ENCODE results near the gene RALGAPA2.

RALGAPA2 gene

GRCh38 chr20:20459726-20460125, 252.7 kb downstream of the RALGAPA2 start (continued):
- TF ChIP-seq, protein P1, sequence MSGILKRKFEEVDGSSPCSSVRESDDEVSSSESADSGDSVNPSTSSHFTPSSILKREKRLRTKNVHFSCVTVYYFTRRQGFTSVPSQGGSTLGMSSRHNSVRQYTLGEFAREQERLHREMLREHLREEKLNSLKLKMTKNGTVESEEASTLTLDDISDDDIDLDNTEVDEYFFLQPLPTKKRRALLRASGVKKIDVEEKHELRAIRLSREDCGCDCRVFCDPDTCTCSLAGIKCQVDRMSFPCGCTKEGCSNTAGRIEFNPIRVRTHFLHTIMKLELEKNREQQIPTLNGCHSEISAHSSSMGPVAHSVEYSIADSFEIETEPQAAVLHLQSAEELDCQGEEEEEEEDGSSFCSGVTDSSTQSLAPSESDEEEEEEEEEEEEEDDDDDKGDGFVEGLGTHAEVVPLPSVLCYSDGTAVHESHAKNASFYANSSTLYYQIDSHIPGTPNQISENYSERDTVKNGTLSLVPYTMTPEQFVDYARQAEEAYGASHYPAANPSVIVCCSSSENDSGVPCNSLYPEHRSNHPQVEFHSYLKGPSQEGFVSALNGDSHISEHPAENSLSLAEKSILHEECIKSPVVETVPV (CRISPR knock-in tag; IDR thresholded peaks at IDR 0.05), result no peak

- ATAC-seq, result peak; percentile 86
- TF ChIP-seq BACH2 (CRISPR knock-in tag; IDR thresholded peaks at IDR 0.05; ENCODE audit: borderline replicate concordance) (no peak), ARNTL (CRISPR knock-in tag; IDR thresholded peaks at IDR 0.05; ENCODE audit: borderline replicate concordance, low read depth) (no peak), PPARA (CRISPR knock-in tag; IDR thresholded peaks at IDR 0.05; ENCODE audit: borderline replicate concordance) (no peak), OSR1 (CRISPR knock-in tag; IDR thresholded peaks at IDR 0.05) (no peak), ZFP30 (CRISPR knock-in tag; IDR thresholded peaks at IDR 0.05) (no peak)
Measured at GRCh38 chr20:20457392-20458126, 254.9 kb downstream of the RALGAPA2 start.

GRCh38 chr20:20456741-20457140, 255.7 kb downstream of the RALGAPA2 start:
- TF ChIP-seq ZNF70 (CRISPR knock-in tag; IDR thresholded peaks at IDR 0.05) (no peak), ARNTL (CRISPR knock-in tag; IDR thresholded peaks at IDR 0.05; ENCODE audit: borderline replicate concordance, low read depth) (no peak), BACH2 (CRISPR knock-in tag; IDR thresholded peaks at IDR 0.05; ENCODE audit: borderline replicate concordance) (no peak), ZFP30 (CRISPR knock-in tag; IDR thresholded peaks at IDR 0.05) (no peak), CSDC2 (CRISPR knock-in tag; IDR thresholded peaks at IDR 0.05) (no peak), ZFP3 (CRISPR knock-in tag; IDR thresholded peaks at IDR 0.05) (no peak), PPARA (CRISPR knock-in tag; IDR thresholded peaks at IDR 0.05; ENCODE audit: borderline replicate concordance) (no peak), SNAI2 (CRISPR knock-in tag; IDR thresholded peaks at IDR 0.05) (no peak)
- TF ChIP-seq, protein P2, sequence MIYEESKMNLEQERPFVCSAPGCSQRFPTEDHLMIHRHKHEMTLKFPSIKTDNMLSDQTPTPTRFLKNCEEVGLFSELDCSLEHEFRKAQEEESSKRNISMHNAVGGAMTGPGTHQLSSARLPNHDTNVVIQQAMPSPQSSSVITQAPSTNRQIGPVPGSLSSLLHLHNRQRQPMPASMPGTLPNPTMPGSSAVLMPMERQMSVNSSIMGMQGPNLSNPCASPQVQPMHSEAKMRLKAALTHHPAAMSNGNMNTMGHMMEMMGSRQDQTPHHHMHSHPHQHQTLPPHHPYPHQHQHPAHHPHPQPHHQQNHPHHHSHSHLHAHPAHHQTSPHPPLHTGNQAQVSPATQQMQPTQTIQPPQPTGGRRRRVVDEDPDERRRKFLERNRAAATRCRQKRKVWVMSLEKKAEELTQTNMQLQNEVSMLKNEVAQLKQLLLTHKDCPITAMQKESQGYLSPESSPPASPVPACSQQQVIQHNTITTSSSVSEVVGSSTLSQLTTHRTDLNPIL (CRISPR knock-in tag; IDR thresholded peaks at IDR 0.05; ENCODE audit: low read depth), result no peak
- TF ChIP-seq, protein P3, sequence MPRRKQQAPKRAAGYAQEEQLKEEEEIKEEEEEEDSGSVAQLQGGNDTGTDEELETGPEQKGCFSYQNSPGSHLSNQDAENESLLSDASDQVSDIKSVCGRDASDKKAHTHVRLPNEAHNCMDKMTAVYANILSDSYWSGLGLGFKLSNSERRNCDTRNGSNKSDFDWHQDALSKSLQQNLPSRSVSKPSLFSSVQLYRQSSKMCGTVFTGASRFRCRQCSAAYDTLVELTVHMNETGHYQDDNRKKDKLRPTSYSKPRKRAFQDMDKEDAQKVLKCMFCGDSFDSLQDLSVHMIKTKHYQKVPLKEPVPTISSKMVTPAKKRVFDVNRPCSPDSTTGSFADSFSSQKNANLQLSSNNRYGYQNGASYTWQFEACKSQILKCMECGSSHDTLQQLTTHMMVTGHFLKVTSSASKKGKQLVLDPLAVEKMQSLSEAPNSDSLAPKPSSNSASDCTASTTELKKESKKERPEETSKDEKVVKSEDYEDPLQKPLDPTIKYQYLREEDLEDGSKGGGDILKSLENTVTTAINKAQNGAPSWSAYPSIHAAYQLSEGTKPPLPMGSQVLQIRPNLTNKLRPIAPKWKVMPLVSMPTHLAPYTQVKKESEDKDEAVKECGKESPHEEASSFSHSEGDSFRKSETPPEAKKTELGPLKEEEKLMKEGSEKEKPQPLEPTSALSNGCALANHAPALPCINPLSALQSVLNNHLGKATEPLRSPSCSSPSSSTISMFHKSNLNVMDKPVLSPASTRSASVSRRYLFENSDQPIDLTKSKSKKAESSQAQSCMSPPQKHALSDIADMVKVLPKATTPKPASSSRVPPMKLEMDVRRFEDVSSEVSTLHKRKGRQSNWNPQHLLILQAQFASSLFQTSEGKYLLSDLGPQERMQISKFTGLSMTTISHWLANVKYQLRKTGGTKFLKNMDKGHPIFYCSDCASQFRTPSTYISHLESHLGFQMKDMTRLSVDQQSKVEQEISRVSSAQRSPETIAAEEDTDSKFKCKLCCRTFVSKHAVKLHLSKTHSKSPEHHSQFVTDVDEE (CRISPR knock-in tag; IDR thresholded peaks at IDR 0.05), result no peak
- ATAC-seq, result no peak

GRCh38 chr20:20455926-20456325, 256.5 kb downstream of the RALGAPA2 start:
- ATAC-seq, result no peak
- TF ChIP-seq ESRRG (CRISPR knock-in tag; IDR thresholded peaks at IDR 0.05) (no peak), BACH2 (CRISPR knock-in tag; IDR thresholded peaks at IDR 0.05; ENCODE audit: borderline replicate concordance) (no peak), TOX (CRISPR knock-in tag; IDR thresholded peaks at IDR 0.05; ENCODE audit: borderline replicate concordance) (no peak), PPARA (CRISPR knock-in tag; IDR thresholded peaks at IDR 0.05; ENCODE audit: borderline replicate concordance) (no peak), ZC3H10 (CRISPR knock-in tag; IDR thresholded peaks at IDR 0.05) (no peak), OSR1 (CRISPR knock-in tag; IDR thresholded peaks at IDR 0.05) (no peak), ZFP3 (CRISPR knock-in tag; IDR thresholded peaks at IDR 0.05) (no peak), GLIS3 (CRISPR knock-in tag; IDR thresholded peaks at IDR 0.05) (no peak)
- TF ChIP-seq, protein P1 (CRISPR knock-in tag; IDR thresholded peaks at IDR 0.05), result no peak
- TF ChIP-seq, protein P2 (CRISPR knock-in tag; IDR thresholded peaks at IDR 0.05; ENCODE audit: low read depth), result no peak
- TF ChIP-seq, protein P3 (CRISPR knock-in tag; IDR thresholded peaks at IDR 0.05), result no peak
